DND-41 (cell line): ENCODE results near the gene NLRX1.

Experiments
- EZH2 ChIP-seq: IDR thresholded peaks from 3 replicates; pipeline ENCODE4 v1.6.1; 2012; ENCODE audit warnings: borderline replicate concordance, low read depth, mild to moderate bottlenecking, moderate library complexity, low read length, inconsistent platforms; ENCODE audit not compliant: severe bottlenecking
- TF ChIP-seq, protein P1 (sequence below): IDR thresholded peaks from 2 replicates; pipeline ENCODE4 v1.5.1; 2012; ENCODE audit warnings: borderline replicate concordance, low read length, moderate library complexity, mild to moderate bottlenecking; ENCODE audit not compliant: poor library complexity, severe bottlenecking; ENCODE audit errors: extremely low read depth

DNA sequence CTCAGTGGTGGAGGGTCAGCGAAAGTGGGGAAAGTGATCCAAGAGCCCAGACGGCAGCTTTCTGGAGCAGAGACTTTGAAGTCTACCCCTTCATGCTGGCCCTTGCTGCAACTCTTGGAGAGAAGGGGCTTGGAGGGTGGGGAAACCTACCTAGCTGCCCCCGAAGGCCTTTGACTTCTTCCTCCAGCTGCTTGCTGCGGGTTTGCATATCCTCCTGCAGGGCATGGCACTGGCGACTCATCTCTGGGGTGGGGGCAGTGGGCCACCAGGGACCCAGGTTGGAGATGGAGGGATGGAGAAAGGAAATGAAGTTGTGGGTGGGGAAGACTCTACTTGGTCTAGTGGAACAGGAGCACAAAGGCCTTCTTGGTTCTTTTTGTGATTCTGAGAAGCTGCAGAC lies 24.5 kb downstream of the NLRX1 start:
- TF ChIP-seq, protein P1, sequence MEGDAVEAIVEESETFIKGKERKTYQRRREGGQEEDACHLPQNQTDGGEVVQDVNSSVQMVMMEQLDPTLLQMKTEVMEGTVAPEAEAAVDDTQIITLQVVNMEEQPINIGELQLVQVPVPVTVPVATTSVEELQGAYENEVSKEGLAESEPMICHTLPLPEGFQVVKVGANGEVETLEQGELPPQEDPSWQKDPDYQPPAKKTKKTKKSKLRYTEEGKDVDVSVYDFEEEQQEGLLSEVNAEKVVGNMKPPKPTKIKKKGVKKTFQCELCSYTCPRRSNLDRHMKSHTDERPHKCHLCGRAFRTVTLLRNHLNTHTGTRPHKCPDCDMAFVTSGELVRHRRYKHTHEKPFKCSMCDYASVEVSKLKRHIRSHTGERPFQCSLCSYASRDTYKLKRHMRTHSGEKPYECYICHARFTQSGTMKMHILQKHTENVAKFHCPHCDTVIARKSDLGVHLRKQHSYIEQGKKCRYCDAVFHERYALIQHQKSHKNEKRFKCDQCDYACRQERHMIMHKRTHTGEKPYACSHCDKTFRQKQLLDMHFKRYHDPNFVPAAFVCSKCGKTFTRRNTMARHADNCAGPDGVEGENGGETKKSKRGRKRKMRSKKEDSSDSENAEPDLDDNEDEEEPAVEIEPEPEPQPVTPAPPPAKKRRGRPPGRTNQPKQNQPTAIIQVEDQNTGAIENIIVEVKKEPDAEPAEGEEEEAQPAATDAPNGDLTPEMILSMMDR: no peak
- TF ChIP-seq EZH2: no peak
